CD4-positive, alpha-beta T cell treated with Interleukin-6 at 100 ng/mL for 8 hours (primary cell): ENCODE results near the gene CCDC27.
"Not testable (repeated sequence)": the region's sequence is repeated elsewhere in the genome, so short reads cannot be mapped to it uniquely, and the experiment has no call there.

Source experiments
- DNase-seq: peaks from one replicate; pipeline ENCODE4 v3.0.0-alpha.2; 2020; ENCODE audit warnings: mixed read lengths, low spot score

CCDC27 gene

DNA sequence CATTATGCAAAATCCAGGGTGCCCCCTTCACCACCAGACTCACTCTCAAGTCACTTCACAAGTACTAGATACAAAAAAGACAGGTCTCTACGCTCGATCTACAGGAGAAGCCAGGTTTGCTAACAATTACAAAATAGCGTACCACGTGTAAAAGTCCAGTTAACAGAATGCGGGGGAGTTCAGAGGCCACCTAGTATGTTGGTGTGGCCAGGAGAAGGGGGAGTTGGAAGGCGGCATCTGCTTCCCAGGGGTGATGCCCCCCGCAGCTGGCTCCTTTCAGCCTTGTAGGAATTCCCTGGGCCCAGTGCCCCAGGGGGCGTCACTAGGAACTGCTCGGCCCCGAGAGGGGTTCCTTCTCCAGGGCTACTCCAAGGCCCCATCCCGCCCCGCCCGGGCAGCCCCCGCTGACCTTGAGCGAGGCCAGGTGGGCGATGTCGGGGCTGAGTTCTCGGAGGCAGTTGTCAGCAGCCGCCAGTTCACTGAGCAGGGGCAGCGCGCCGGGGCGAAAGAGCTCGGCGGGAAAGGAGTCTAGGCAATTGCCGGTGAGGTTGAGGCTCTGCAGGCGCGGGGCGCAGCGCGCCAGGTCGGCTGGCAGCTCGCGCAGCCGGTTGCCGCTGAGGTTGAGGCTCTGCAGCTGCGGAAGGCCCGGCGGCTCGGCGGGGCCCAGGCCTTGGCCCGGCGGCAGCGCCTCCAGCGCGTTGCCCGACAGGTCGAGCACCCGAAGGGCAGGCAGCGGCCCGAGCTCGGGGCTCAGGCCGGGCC lies 43.4 kb downstream of the CCDC27 start:
- DNase-seq = no peak

DNA sequence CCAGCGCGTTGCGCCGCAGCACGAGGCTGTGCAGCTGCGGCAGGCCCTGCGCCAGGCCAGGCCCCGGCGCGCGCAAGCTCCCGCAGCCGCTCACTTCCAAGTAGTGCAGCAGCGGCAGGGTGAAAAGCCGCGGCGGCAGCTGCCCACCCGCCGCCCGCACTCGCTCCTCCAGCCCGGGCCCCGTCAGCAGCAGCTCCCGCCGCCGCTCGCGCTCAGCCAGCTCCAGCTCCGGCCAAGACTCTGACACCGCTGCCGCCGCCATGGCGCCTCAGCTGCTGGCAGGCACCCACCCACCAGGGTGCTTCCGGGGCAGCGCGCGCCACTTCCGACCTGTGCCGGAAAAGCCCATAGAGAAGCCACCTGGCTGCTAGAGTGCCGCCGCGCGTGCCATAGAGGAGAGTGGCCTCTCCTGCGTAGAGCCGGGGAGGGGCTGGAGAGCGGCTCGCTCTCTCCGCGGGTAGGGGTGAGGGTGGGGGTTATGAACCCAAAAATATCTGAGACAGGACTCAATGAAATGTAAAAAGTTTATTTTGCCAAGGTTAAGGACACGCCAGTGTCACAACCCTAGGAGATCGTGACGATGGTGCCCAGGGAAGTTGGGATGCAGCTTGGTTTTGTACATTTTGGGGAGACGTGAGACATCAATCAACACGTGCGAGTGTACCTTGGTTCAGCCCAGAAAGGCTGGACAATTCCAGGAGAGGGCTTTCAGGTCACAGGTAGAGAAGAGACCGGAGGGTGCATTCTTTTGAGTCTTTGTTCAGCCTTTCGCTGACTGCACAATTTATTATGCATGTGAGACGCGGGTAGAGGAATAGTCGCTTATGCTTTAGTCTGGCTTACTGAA lies 44.2 kb downstream of the CCDC27 start, which contains the start of gene LRRC47:
Gene LRRC47 (minus strand): TSS at position 284 of the 847 bp plus-strand sequence. CDS start 22 bp downstream, at position 262.
- DNase-seq = peak; percentile 92

DNA sequence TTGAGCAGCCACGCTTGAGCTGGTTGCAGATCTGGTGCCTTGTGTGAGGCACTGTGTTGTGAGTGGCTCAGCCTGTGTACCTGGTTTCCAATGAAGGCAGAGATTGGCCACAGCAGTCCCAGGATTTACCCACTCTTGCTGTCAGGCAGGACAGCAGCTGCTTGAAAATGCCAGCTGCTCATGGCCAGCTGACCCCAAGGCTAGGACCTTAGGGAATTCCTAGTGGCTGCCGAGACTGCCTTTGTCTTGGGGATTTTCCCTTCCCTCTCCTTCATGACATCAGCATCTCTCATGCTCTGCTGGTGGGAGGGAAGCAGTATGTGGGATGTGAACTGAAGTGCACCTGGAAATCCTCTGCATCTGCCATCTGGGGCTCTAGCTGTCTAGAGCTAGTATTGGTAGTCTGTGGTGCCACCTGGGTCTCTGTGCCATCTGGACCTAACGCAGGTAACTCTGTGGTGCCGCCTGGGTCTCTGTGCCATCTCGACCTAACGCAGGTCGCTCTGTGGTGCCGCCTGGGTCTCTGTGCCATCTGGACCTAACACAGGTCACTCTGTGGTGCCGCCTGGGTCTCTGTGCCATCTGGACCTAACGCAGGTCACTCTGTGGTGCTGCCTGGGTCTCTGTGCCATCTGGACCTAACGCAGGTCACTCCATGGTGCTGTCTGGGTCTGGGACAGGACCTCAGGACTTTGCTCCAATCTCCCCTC lies 47.9 kb downstream of the CCDC27 start:
- no peak for DNase-seq

DNA sequence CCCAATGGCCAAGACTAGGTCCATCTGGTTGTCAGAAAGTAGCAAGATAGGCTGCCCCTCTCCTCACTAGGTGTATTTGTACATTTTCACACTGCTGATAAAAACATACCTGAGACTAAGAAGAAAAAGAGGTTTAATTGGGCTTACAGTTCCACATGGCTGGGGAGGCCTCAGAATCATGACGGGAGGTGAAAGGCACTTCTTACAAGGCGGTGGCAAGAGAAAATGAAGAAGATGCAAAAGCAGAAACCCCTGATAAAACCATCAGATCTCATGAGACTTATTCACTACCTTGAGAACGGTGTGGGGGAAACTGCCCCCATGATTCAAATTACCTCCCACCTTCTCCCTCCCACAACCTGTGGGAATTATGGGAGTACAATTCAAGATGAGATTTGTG lies 48.5 kb downstream of the CCDC27 start:
- not testable (repeated sequence) for DNase-seq

DNA sequence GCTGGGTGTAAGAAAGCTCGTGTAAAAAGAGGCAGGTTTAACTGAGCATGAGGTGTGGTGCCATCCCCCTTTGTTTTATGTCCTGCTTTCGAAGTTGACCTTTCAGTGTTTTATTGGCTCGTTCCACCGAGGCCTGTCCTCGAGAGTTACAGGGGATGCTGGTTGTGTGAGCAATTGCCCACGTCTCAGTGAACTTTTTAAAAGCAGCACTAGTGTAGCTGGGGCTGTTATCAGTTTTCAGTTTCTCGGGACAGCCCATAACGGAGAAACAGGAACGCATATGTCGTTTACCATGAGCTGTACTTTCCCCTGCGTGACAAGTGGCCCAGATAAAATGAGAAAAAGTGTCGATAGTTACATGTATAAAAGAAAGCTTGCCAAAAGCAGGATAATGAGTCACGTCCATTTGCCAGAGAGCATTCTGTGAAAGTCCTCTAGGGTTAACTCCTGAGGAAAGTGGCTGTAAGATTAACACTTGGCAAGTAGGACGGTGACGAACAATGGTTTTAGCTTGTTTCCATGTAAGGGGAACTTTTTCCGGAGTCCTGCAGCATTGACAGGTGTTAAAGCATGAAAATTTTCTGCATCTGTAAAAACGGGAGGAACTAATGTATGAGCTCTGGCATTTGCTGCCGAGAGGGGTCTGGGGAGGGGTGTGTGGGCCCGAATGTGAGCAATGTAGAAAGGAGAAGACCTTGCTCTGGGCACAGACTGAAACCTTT lies 51.8 kb downstream of the CCDC27 start:
- no peak for DNase-seq

DNA sequence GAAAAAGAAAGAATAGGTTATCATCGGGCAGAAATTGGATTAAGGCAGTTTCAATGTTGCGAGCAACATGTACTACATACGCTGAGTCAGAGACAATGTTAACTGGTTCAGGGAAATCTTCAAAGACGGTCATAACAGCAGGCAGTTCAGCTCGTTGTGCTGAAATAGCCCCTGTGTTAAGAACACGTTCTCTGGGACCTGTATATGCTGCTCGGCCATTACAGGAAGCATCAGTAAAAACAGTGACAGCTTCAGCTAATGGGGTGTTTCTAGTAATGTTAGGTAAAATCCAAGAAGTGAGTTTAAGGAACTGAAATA lies 52.3 kb downstream of the CCDC27 start:
- not testable (repeated sequence) for DNase-seq

DNA sequence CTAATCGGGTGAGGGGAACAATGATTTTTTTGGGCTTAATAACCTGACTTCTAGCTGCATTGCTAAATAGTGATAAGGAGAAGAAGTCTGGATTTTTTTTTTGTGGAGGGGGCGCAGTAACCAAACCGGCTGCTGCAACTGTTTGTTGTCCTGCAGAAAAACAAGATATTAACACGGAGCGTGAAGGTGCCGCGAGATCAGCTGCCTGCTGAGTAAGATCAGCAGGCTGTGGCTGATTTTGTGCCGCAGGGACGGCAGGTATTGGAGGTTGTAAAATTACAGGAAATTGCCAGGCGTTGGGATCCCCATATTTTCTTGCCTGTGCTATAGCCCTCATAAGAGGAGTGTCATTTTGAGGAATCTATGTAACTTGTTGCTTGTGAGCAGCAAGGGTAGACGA lies 52.8 kb downstream of the CCDC27 start:
- no peak for DNase-seq

DNA sequence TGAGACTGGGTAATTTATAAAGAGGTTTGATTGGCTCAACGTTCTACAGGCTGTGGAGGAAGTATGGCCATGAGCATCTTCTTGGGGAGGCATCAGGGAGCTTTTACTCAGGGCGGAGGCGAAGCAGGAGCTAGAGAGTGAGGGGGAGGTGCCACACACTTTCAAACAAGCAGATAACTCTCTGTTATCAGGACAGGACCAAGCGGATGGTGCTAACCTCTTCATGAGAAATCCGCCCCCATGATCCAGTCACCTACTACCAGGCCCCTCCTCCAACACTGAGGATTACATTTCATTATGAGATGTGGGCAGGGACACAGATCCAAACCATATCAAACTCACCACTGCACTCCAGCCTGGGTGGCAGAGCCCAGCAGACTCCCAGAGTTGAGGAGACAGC lies 55.5 kb downstream of the CCDC27 start:
- DNase-seq = no peak

DNA sequence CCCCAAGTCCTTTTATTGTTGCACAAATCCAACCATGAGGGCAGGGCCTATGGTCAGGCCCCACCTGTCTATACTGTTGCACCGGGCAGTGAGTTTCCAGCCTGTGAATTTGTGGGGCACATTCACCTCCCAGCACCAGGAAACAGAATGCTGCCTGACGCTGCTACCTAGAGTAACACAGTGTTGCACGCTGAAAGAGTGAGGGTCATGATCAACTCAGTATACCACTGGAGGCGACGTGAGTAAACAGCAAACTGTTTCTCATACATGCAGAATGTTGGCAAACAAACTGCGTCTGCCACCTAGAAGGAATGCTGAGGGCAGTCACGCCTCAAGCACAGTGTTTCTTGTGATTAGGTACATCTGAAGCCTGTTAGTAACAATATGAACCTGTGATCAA lies 57.4 kb downstream of the CCDC27 start:
- no peak for DNase-seq

DNA sequence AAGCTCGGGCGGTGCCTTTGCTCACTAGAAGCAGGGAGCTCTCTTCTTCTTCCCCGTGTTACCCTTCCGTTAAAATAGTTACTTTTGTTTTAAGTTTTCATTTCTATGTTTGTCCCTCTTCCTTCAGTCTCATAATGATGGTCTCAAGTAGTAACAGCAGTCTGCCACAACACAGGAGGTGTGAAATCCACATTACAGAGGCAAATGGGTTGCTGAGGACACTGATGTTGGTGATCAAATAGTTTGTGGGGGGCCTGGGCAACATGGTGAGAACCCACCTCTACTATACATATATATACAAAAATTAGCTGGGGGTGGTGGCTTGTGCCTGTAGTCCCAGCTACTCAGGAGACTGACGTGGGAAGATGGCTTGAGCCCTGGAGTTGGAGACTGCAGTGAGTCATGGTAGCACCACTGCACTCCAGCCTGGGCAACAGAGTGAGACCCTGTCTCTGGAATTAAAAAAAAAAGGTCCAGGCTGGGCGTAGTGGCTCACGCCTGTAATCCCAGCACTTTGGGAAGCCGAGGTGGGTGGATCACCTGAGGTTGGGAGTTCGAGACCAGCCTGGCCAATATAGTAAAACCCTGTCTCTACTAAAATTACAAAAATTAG lies 58.0 kb downstream of the CCDC27 start:
- DNase-seq = not testable (repeated sequence)

DNA sequence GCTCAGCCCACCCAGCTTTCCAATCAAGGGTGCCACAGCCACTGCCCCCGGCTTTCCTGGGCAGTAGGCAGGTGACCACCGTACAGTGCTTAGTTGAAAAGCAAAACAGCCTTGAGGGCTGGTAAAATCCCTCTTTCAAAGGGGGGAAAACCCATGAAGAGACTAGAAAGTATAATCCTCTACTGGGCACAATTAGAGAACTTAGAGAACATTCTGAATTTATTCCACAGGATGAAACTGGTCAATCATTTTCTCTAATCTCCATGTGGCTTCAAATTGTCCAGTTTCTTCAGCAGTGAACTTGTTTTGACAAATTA lies 59.3 kb downstream of the CCDC27 start:
- DNase-seq = no peak

DNA sequence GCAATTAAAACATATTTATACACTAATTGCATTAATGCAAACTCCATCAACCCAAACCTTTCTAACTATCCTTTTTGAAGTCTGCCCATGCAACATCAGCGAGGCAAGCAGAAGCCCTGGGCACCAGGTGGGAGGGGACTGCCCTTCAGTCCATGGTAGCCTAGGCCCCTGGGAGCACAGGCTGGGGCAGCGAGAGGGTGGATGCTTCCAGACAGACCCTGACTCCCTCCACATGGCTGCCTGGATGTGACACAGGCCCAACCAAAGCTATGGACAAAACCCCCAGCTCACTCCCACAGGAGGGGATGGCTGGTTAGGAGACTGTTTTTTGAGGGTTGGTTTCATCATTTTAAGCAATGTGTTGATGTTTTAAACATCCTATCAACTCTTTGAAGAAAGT lies 61.8 kb downstream of the CCDC27 start:
- DNase-seq = no peak

DNA sequence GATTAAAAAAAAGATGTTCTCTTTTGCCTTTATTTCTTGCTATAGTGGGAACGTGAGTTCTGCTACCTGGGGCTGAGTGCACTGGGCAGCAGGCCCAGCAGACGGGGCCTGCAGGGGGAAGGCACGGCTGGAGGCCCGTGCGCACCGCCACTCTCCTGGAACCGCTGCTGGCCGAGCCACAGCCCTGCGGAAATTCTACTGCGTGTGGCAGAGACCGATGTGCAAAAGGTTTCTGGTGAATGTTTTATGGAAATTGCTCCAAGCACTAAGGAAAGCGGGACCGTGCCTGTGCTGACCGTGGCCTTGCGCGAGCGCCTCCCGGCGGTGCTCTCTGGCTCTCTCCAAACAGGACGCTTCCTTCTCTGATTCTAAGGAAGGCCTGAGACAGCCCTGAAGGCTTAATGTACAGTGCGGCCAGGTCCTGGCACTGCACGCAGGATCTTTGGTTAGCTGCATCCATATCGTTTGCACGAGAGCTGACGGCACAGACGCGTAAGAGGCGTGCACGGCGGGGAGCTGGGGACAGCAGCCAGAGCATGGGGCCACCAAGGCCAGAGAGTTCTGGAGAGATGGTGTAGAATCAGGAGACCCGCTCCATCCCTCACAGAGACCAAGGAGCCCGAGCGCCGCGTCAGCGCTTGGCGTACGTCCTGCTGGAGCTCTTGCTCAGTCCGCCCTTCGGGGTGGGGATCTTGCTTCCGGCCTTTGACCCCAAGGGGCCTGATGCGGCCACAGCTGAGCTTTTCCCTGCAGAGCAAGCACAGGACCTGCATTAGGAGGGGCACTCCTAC lies 62.7 kb downstream of the CCDC27 start:
- no peak for DNase-seq

DNA sequence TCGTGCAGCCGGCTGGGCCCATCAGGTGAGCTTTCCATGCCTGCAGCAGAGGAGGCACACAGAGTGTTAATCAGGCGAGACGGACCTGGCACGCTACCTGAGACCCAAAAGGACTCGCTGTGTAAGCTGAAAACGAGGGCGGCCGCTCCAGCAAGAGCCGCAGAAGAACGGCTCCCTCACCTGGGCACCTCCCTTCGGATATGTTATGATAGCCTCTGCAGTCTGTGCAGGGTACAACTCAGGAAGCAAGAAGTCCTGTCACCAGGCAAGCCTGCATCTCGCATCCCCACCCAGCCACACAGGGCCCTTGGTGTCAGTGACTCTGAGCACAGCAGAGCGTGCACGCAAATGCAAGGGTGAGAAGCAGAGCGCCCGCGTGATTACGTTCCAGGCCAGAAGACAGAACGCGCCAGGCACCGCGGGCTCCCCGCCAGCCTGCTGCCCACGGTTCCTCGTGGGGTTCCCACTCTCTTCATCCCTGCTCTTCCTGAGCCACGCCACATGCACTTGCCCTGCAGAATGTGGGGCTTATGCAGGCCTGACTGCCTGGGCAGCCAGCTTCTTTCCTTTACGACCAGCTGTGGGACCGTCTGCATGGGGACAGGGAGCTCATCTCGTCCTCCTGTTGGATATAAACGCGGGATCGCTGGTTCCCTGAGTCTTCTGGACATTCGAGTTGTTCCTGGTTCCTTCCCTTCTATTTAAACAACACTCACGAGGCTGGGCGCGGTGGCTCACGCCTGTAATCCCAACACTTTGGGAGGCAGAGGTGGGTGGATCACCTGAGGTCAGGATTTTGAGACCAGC lies 64.3 kb downstream of the CCDC27 start:
- no peak for DNase-seq

DNA sequence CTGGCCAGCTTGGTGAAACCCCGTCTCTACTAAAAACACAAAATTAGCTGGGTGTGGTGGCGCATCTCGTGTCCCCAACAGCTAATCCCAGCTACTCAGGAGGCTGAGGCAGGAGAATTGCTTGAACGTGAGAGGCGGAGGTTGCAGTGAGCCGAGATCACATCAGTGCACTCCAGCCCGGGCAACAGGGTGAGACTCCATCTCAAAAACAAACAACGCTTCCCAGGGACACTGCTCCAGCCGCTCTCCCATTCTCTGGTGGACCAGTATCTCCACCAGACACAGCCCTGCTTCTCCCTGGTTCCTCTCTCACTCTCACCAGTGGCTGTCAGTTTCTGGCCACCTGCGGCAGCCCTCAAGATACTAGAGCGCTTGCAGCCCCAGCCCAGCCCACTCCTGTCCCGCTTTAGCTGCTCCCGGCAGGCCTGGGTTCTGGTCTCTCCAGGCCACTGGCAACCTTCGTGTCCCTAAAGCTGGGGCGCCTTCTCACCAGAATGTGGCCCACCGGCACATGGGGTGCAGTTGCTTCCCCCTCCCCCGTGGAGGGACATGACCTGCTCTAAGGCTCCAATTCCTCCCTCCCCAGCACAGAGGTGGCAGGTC lies 65.0 kb downstream of the CCDC27 start:
- DNase-seq = no peak

DNA sequence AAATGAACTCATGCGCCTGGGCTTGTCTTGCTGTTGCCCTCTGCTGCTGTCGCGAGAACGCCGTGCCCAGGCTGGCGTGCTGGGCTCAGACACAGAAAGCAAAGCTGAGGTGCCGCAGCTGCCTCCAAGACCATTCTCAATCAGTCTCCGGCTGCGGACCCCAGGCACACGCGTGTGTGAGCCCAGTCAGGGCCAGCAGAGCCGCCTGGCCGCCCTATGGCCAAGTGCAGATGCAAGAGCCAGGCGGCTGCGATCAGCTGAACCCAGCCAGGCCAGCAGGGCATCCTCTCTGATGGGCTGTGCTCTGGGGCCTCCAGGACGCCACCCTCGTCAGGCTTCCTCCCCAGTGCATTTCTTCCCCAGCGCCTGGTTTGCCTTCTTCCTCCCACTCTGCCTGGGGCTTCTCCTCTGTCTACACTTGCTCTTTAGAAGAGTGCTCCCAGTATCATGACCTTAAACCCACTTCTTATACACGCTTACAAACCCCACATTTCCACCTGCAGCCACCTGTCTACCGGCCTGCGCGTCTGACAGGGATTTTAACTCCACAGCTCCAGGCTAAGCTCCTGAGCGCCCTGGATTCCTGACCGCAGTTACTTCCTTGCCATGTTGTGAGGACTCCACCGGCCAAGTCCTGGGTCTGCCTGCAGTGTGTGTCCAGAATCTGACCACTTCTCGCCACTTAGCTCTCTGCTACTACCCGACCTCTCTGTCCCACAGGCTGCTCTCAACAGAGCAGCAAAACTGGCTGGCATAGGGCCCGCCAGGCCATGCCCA lies 65.8 kb downstream of the CCDC27 start:
- DNase-seq = no peak

DNA sequence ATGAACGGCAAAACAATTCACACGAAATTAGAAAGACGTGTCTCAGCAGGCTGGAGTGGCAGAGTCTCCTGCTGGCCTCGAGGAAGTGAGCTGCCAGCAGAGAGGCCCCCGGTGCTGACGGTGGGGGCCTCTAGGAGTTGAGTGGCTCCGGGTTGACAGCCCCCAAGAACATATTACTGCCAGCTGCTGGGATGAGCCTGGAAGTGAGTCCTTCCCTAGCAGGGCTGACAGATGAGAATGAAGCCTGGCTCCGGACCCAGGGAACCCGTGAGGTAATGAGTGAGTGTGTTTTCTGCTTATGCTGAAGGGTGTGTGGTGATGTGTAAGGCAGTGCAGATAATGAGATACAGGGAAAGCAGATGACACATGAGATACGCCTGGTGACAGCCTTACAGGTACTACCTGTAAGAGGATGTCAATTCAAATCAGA lies 67.5 kb downstream of the CCDC27 start:
- DNase-seq = no peak

DNA sequence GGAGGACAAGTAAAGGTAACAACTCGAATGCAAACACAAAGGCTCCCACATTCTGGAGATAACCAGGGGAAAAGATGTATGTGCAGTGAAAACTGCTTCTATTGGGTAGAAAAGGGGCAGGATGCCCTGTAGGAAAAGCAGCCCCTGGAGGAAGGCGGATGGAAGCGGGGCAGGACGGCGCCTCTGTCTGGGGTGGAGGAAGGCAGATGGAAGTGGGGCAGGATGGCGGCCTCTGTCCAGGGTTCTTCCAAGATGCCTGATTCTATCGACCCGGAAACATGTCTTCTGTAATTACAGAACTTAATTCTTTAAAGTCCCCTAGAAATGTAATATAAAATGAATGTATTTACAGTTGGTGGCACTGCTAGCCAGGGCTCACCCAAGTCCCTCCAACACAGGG lies 68.1 kb downstream of the CCDC27 start:
- DNase-seq = no peak

DNA sequence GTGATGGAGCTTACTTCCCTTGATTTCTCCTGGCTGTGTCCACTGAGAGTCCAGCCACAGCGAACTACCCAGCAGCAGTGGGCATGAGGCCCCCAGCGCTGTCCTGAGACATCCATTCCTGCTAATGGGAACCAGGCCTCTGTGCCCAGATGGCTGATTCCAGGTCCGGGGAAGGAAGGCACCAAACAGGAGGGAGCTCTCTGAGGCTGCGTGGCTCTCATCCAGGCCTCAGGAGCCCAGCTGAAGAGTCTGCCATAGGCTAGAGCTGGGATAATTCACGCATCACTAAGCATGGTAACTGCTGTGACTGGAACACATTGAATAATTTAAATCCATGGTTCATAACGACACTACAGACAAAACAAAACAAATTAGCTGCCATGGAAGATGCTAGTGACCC lies 68.8 kb downstream of the CCDC27 start:
- no peak for DNase-seq
